Fibroblast of upper back skin (primary cell): ENCODE results near the gene SMAD6.
A peak's percentile ranks its signal among the peaks of the same experiment; 100 is the strongest.
"Not testable (repeated sequence)": the region's sequence is repeated elsewhere in the genome, so short reads cannot be mapped to it uniquely, and the experiment has no call there.

Source experiments
- DNase-seq: peaks from one replicate; pipeline ENCODE4 v3.0.0-alpha.2; 2013

SMAD6 gene

GRCh38 chr15:66677336-66677735 lies 24.7 kb upstream of the SMAD6 start:
- DNase-seq: no peak

- DNase-seq: no peak
These were observed 22.9 kb upstream of the SMAD6 start for GRCh38 chr15:66679061-66679656.

GRCh38 chr15:66679657-66680108 lies 22.4 kb upstream of the SMAD6 start:
- no peak for DNase-seq

GRCh38 chr15:66680502-66680901 lies 21.5 kb upstream of the SMAD6 start:
- no peak for DNase-seq

GRCh38 chr15:66681395-66681794 lies 20.6 kb upstream of the SMAD6 start:
- no peak for DNase-seq

- no peak for DNase-seq
These were observed 19.8 kb upstream of the SMAD6 start for GRCh38 chr15:66682246-66682645.

- peak; percentile 25 for DNase-seq
These were observed 19.2 kb upstream of the SMAD6 start for GRCh38 chr15:66682865-66683264.

GRCh38 chr15:66684136-66684681 lies 17.8 kb upstream of the SMAD6 start:
- DNase-seq: no peak

- no peak for DNase-seq
These were observed 16.3 kb upstream of the SMAD6 start for GRCh38 chr15:66685638-66686150.

GRCh38 chr15:66690912-66691311 lies 11.1 kb upstream of the SMAD6 start:
- not testable (repeated sequence) for DNase-seq

- DNase-seq: no peak
These were observed 10.3 kb upstream of the SMAD6 start for GRCh38 chr15:66691727-66692126.

- DNase-seq: no peak
These were observed 9.6 kb upstream of the SMAD6 start for GRCh38 chr15:66692391-66692790.

GRCh38 chr15:66692808-66693596 lies 9.0 kb upstream of the SMAD6 start:
- DNase-seq: no peak

- DNase-seq: no peak
These were observed 5.3 kb upstream of the SMAD6 start for GRCh38 chr15:66696770-66697169.

- DNase-seq: peak; percentile 70
These were observed 3.6 kb upstream of the SMAD6 start for GRCh38 chr15:66698318-66698961.

- no peak for DNase-seq
These were observed 3.1 kb upstream of the SMAD6 start for GRCh38 chr15:66698971-66699370.

GRCh38 chr15:66700412-66700801 lies 1.6 kb upstream of the SMAD6 start:
- no peak for DNase-seq

- DNase-seq: peak; percentile 97
These were observed 1.1 kb upstream of the SMAD6 start for GRCh38 chr15:66700802-66701421.

- no peak for DNase-seq
These were observed 508 bp upstream of the SMAD6 start for GRCh38 chr15:66701422-66702034.

- no peak for DNase-seq
These were observed 927 bp downstream of the SMAD6 start for GRCh38 chr15:66702787-66703539.

GRCh38 chr15:66703540-66703941 lies 1.5 kb downstream of the SMAD6 start:
- peak; percentile 39 for DNase-seq
